Naive thymus-derived CD4-positive, alpha-beta T cell (primary cell): ENCODE results near the gene SEMG2. TPM values are rescaled to one million over a fixed set of nuclear protein-coding genes. Genes with fewer than 3 reads are reported as not detected.

Experiments used
- ATAC-seq: fragments of 150-1000 bp; cut with Tn5 transposase; 2 replicates; pipeline ENCODE4 v1.10.0; 2021; ENCODE audit warnings: mild to moderate bottlenecking, moderate library complexity
- CTCF ChIA-PET: fragments of 350-600 bp; sonication (Branson Sonifier 250); formaldehyde crosslinking; loops from one replicate; lab custom pipeline; 2021; ENCODE audit warnings: antibody characterized with exemption; lab: Charles Lee
- POLR2A ChIA-PET: fragments of 350-600 bp; sonication (Branson Sonifier 250); formaldehyde crosslinking; loops from one replicate; lab custom pipeline; 2021; ENCODE audit warnings: antibody characterized with exemption, inconsistent platforms; lab: Charles Lee
- DNase-seq, 9 donors: peaks; one replicate each; pipeline versions ENCODE4 v3.0.0 to v3.0.0-alpha.2; 2020 to 2022; ENCODE audit warnings: mixed read lengths in 1 of 9
- H3K27ac ChIP-seq: one replicate; pipeline ENCODE4 v1.7.0; 2013; ENCODE audit warnings: mild to moderate bottlenecking, low read depth, low read length, moderate library complexity
- H3K27me3 ChIP-seq, 2 donors: one replicate each; pipeline ENCODE4 v1.7.0; 2013; ENCODE audit warnings: low read length in 2 of 2, mild to moderate bottlenecking in 2 of 2, moderate library complexity in 2 of 2; ENCODE audit not compliant: control insufficient read depth in 2 of 2, insufficient read depth in 2 of 2
- H3K36me3 ChIP-seq, 3 experiments: 1 replicate in 2 of 3; 2 replicates in 1 of 3; pipeline ENCODE4 v1.7.0; 2013; ENCODE audit warnings: low read length in 3 of 3, mild to moderate bottlenecking in 3 of 3, moderate library complexity in 1 of 3; ENCODE audit not compliant: insufficient read depth in 3 of 3, control insufficient read depth in 2 of 3
- H3K4me1 ChIP-seq, 2 donors: one replicate each; pipeline ENCODE4 v1.7.0; 2013; ENCODE audit warnings: low read length in 2 of 2, mild to moderate bottlenecking in 2 of 2, moderate library complexity in 1 of 2; ENCODE audit not compliant: control insufficient read depth in 2 of 2, insufficient read depth in 2 of 2
- H3K4me3 ChIP-seq: 2 replicates; pipeline ENCODE4 v1.7.0; 2013; ENCODE audit warnings: mild to moderate bottlenecking, low read length
- H3K9me3 ChIP-seq, 3 experiments: 1 replicate in 2 of 3; 2 replicates in 1 of 3; pipeline ENCODE4 v1.7.0; 2013; ENCODE audit warnings: low read length in 3 of 3; ENCODE audit not compliant: control insufficient read depth in 2 of 3
- H3K27ac Mint-ChIP-seq, 9 donors: one replicate each; pipeline ENCODE4 v1.8.0; 2020 to 2022; ENCODE audit warnings: mixed read lengths in 9 of 9, mild to moderate bottlenecking in 8 of 9, moderate library complexity in 5 of 9, inconsistent platforms in 2 of 9
- H3K27me3 Mint-ChIP-seq, 5 donors: one replicate each; pipeline ENCODE4 v1.8.0; 2021 to 2022; ENCODE audit warnings: mixed read lengths in 5 of 5, mild to moderate bottlenecking in 1 of 5
- H3K36me3 Mint-ChIP-seq, 5 donors: one replicate each; pipeline ENCODE4 v1.8.0; 2020 to 2022; ENCODE audit warnings: mixed read lengths in 5 of 5, mild to moderate bottlenecking in 3 of 5, inconsistent platforms in 1 of 5
- H3K4me1 Mint-ChIP-seq, 7 donors: one replicate each; pipeline ENCODE4 v1.8.0; 2020 to 2022; ENCODE audit warnings: mixed read lengths in 7 of 7, mild to moderate bottlenecking in 3 of 7, inconsistent platforms in 1 of 7
- H3K4me3 Mint-ChIP-seq, 10 donors: one replicate each; pipeline ENCODE4 v1.8.0; 2020 to 2022; ENCODE audit warnings: mild to moderate bottlenecking in 10 of 10, mixed read lengths in 10 of 10, moderate library complexity in 6 of 10, inconsistent platforms in 2 of 10
- H3K9me3 Mint-ChIP-seq, 11 donors: one replicate each; pipeline ENCODE4 v1.8.0; 2020 to 2022; ENCODE audit warnings: mixed read lengths in 11 of 11, mild to moderate bottlenecking in 4 of 11, inconsistent platforms in 1 of 11, moderate library complexity in 1 of 11
- intact Hi-C, 2 donors: fragments of 100-400 bp; cut with micrococcal nuclease; formaldehyde crosslinking; loops; one replicate each; pipeline ENCODE4 v1.15.1; 2023
- polyA plus RNA-seq, 2 donors: library from polyadenylated mRNA; unstranded; fragments of 300-500 nt; fragmentation: Illumina TruSeq; gene quantifications; one replicate each; pipeline ENCODE4 v1.2.3, GENCODE V29; 2021
- total RNA-seq, 6 experiments: library from RNA in 5 of 6; stranded (reverse) in 5 of 6; gene quantifications; 1 replicate in 5 of 6; 2 replicates in 1 of 6; pipeline ENCODE4 v1.2.3 and lab custom pipeline; 2021 to 2026

The SEMG2 gene
- total and polyA plus RNA-seq, 7 experiments from 2014 or later, result not detected

GRCh38 chr20:45257161-45257560 lies 36.0 kb downstream of the SEMG2 start:
- H3K9me3 Mint-ChIP-seq, result no peaks in the 10 kb centered on the region
- peaks cover 0 to 7% (median 0%) of the 10 kb centered on the region in 7 donors for H3K4me1 Mint-ChIP-seq
- Histone ChIP-seq H3K36me3 (no peaks in the 10 kb centered on the region), H3K27ac (no peak overlapping the region), H3K4me1 (no peaks in the 10 kb centered on the region), H3K9me3 (no peaks in the 10 kb centered on the region), H3K4me3 (no peak overlapping the region), H3K27me3 (no peaks in the 10 kb centered on the region)
- DNase-seq (no peak), ATAC-seq (no peak)
- no peak overlapping the region for H3K27ac Mint-ChIP-seq
- CTCF ChIA-PET, result no interaction called here
- H3K27me3 Mint-ChIP-seq, result peaks cover 22 to 44% (median 28%) of the 10 kb centered on the region in 5 donors
- no peak overlapping the region for H3K4me3 Mint-ChIP-seq
- POLR2A ChIA-PET, result no interaction called here
- intact Hi-C loops, result no loop called here
- no peaks in the 10 kb centered on the region for H3K36me3 Mint-ChIP-seq

GRCh38 chr20:45257711-45258110 lies 36.5 kb downstream of the SEMG2 start:
- no peaks in the 10 kb centered on the region for H3K4me1 ChIP-seq
- H3K4me3 ChIP-seq, result no peak overlapping the region
- intact Hi-C loops, result no loop called here
- Mint-ChIP-seq H3K36me3 (no peaks in the 10 kb centered on the region), H3K27ac (no peak overlapping the region), H3K27me3 (peaks cover 19 to 39% (median 28%) of the 10 kb centered on the region in 5 donors), H3K4me1 (peaks cover 0 to 7% (median 0%) of the 10 kb centered on the region in 7 donors), H3K4me3 (no peak overlapping the region), H3K9me3 (no peaks in the 10 kb centered on the region)
- ATAC-seq (no peak), DNase-seq (no peak)
- H3K36me3 ChIP-seq, result no peaks in the 10 kb centered on the region
- ChIA-PET CTCF (interaction anchor here (0.6 to 1.0 kb wide), 2 partner anchors 30 to 177 kb away, joined by 3 read pairs; no protein-coding TSS in a partner anchor), POLR2A (no interaction called here)
- H3K9me3 ChIP-seq, result no peaks in the 10 kb centered on the region
- no peaks in the 10 kb centered on the region for H3K27me3 ChIP-seq
- H3K27ac ChIP-seq, result no peak overlapping the region

GRCh38 chr20:45258259-45258658 lies 37.1 kb downstream of the SEMG2 start:
- H3K27ac Mint-ChIP-seq, result no peak overlapping the region
- ChIA-PET POLR2A (no interaction called here), CTCF (interaction anchor here (1.0 kb wide), 1 partner anchor 177 kb away, joined by 3 read pairs; no protein-coding TSS in a partner anchor)
- ATAC-seq (no peak), DNase-seq (no peak)
- Histone ChIP-seq H3K27me3 (no peaks in the 10 kb centered on the region), H3K9me3 (no peaks in the 10 kb centered on the region), H3K4me1 (no peaks in the 10 kb centered on the region), H3K27ac (no peak overlapping the region), H3K36me3 (no peaks in the 10 kb centered on the region), H3K4me3 (no peak overlapping the region)
- no peaks in the 10 kb centered on the region for H3K9me3 Mint-ChIP-seq
- intact Hi-C loops, result no loop called here
- no peak overlapping the region for H3K4me3 Mint-ChIP-seq
- H3K4me1 Mint-ChIP-seq, result peaks cover 0 to 7% (median 0%) of the 10 kb centered on the region in 7 donors
- peaks cover 21 to 40% (median 31%) of the 10 kb centered on the region in 5 donors for H3K27me3 Mint-ChIP-seq
- no peaks in the 10 kb centered on the region for H3K36me3 Mint-ChIP-seq

GRCh38 chr20:45258664-45259063 lies 37.5 kb downstream of the SEMG2 start:
- Histone ChIP-seq H3K9me3 (no peaks in the 10 kb centered on the region), H3K36me3 (no peaks in the 10 kb centered on the region), H3K4me1 (no peaks in the 10 kb centered on the region), H3K27me3 (no peaks in the 10 kb centered on the region), H3K4me3 (no peak overlapping the region), H3K27ac (no peak overlapping the region)
- Mint-ChIP-seq H3K9me3 (no peaks in the 10 kb centered on the region), H3K27me3 (peaks cover 17 to 39% (median 30%) of the 10 kb centered on the region in 5 donors), H3K4me1 (peaks cover 0 to 7% (median 0%) of the 10 kb centered on the region in 7 donors), H3K36me3 (no peaks in the 10 kb centered on the region), H3K27ac (no peak overlapping the region), H3K4me3 (no peak overlapping the region)
- intact Hi-C loops, result no loop called here
- ATAC-seq (no peak), DNase-seq (no peak)
- POLR2A ChIA-PET, result no interaction called here
- CTCF ChIA-PET, result no interaction called here

- intact Hi-C loops, result no loop called here
- Mint-ChIP-seq H3K4me3 (no peak overlapping the region), H3K27ac (no peak overlapping the region), H3K4me1 (peaks cover 0 to 1% (median 0%) of the 10 kb centered on the region in 7 donors), H3K27me3 (peaks cover 17 to 68% (median 30%) of the 10 kb centered on the region in 5 donors), H3K9me3 (no peaks in the 10 kb centered on the region), H3K36me3 (no peaks in the 10 kb centered on the region)
- H3K27me3 ChIP-seq, result no peaks in the 10 kb centered on the region
- no peaks in the 10 kb centered on the region for H3K9me3 ChIP-seq
- H3K4me1 ChIP-seq, result no peaks in the 10 kb centered on the region
- POLR2A ChIA-PET, result no interaction called here
- CTCF ChIA-PET, result no interaction called here
- no peak for DNase-seq
- no peak overlapping the region for H3K4me3 ChIP-seq
- H3K27ac ChIP-seq, result no peak overlapping the region
- no peaks in the 10 kb centered on the region for H3K36me3 ChIP-seq
- no peak for ATAC-seq
These were observed 42.5 kb downstream of the SEMG2 start for GRCh38 chr20:45263556-45264266.

- Histone ChIP-seq H3K4me3 (no peak overlapping the region), H3K36me3 (no peaks in the 10 kb centered on the region), H3K27ac (no peak overlapping the region), H3K27me3 (no peaks in the 10 kb centered on the region), H3K4me1 (no peaks in the 10 kb centered on the region), H3K9me3 (no peaks in the 10 kb centered on the region)
- ChIA-PET POLR2A (no interaction called here), CTCF (no interaction called here)
- Mint-ChIP-seq H3K9me3 (peaks cover 0 to 1% (median 0%) of the 10 kb centered on the region in 11 donors), H3K4me1 (no peaks in the 10 kb centered on the region), H3K27me3 (peaks cover 23 to 67% (median 34%) of the 10 kb centered on the region in 5 donors), H3K27ac (no peak overlapping the region), H3K4me3 (no peak overlapping the region), H3K36me3 (no peaks in the 10 kb centered on the region)
- DNase-seq, result no peak
- ATAC-seq, result no peak
- intact Hi-C loops, result no loop called here
These were observed 45.8 kb downstream of the SEMG2 start for GRCh38 chr20:45266977-45267376.

GRCh38 chr20:45268531-45268930 lies 47.4 kb downstream of the SEMG2 start:
- Mint-ChIP-seq H3K36me3 (no peaks in the 10 kb centered on the region), H3K4me1 (no peaks in the 10 kb centered on the region), H3K9me3 (peaks cover 0 to 1% (median 0%) of the 10 kb centered on the region in 11 donors), H3K27ac (no peak overlapping the region), H3K27me3 (peaks cover 25 to 64% (median 41%) of the 10 kb centered on the region in 5 donors), H3K4me3 (no peak overlapping the region)
- H3K36me3 ChIP-seq, result no peaks in the 10 kb centered on the region
- no peak overlapping the region for H3K4me3 ChIP-seq
- ATAC-seq, result no peak
- no peak overlapping the region for H3K27ac ChIP-seq
- ChIA-PET POLR2A (no interaction called here), CTCF (no interaction called here)
- intact Hi-C loops, result no loop called here
- H3K4me1 ChIP-seq, result no peaks in the 10 kb centered on the region
- H3K27me3 ChIP-seq, result no peaks in the 10 kb centered on the region
- DNase-seq, result no peak
- H3K9me3 ChIP-seq, result no peaks in the 10 kb centered on the region
